ENCODE measurements around the gene GPD1.

GRCh38 chr12:50070314-50071060 is 33.3 kb upstream of the GPD1 start:
- TF ChIP-seq POLR2AphosphoS5 (IDR thresholded peaks at IDR 0.05) (no peak), POLR2A (IDR thresholded peaks at IDR 0.05) (no peak), CTCF (IDR thresholded peaks at IDR 0.05) (peak; percentile 87 to 95 (median 92))

All from transverse colon (tissue), 4 donors.